ENCODE results near the gene PGAM1.
"Not testable (repeated sequence)": the region's sequence is repeated elsewhere in the genome, so short reads cannot be mapped to it uniquely, and the experiment has no call there.

Gene PGAM1

GRCh38 chr10:97425964-97426775 lies at the start of gene PGAM1:
TSS of gene PGAM1 (plus strand) at chr10:97426191. CDS start at chr10:97426308, 117 bp downstream.
- peak; percentile 95 to 96 for DNase-seq (ENCODE audit: low read depth in 2 of 2)

- DNase-seq (ENCODE audit: low read depth in 2 of 2): no peak
These were observed 49.6 kb upstream of the PGAM1 start for GRCh38 chr10:97376413-97376812.

- no peak for DNase-seq (ENCODE audit: low read depth in 2 of 2)
These were observed 46.8 kb upstream of the PGAM1 start for GRCh38 chr10:97378933-97379921.

- DNase-seq (ENCODE audit: low read depth in 2 of 2): no peak
These were observed 45.5 kb upstream of the PGAM1 start for GRCh38 chr10:97380516-97380915.

- DNase-seq (ENCODE audit: low read depth in 2 of 2): no peak
These were observed 44.4 kb upstream of the PGAM1 start for GRCh38 chr10:97381626-97382025.

- no peak for DNase-seq (ENCODE audit: low read depth in 2 of 2)
These were observed 42.8 kb upstream of the PGAM1 start for GRCh38 chr10:97383159-97383558.

- no peak for DNase-seq (ENCODE audit: low read depth in 2 of 2)
These were observed 41.8 kb upstream of the PGAM1 start for GRCh38 chr10:97384156-97384555.

- DNase-seq (ENCODE audit: low read depth in 2 of 2): no peak
These were observed 41.4 kb upstream of the PGAM1 start for GRCh38 chr10:97384641-97385040.

GRCh38 chr10:97385565-97385964 lies 40.4 kb upstream of the PGAM1 start:
- no peak for DNase-seq (ENCODE audit: low read depth in 2 of 2)

GRCh38 chr10:97388152-97388551 lies 37.8 kb upstream of the PGAM1 start:
- no peak for DNase-seq (ENCODE audit: low read depth in 2 of 2)

- no peak for DNase-seq (ENCODE audit: low read depth in 2 of 2)
These were observed 35.9 kb upstream of the PGAM1 start for GRCh38 chr10:97390091-97390490.

GRCh38 chr10:97393034-97393573 lies 32.9 kb upstream of the PGAM1 start:
- no peak for DNase-seq (ENCODE audit: low read depth in 2 of 2)

- DNase-seq (ENCODE audit: low read depth in 2 of 2): no peak
These were observed 29.9 kb upstream of the PGAM1 start for GRCh38 chr10:97396056-97396455.

GRCh38 chr10:97399843-97400545 lies 26.0 kb upstream of the PGAM1 start:
- no peak for DNase-seq (ENCODE audit: low read depth in 2 of 2)

- peak; percentile 70 to 71 for DNase-seq (ENCODE audit: low read depth in 2 of 2)
These were observed 25.1 kb upstream of the PGAM1 start, which contains the start of gene RRP12 for GRCh38 chr10:97400665-97401454. TSS of gene RRP12 (minus strand) at chr10:97401340. CDS start at chr10:97401231, 109 bp downstream.

GRCh38 chr10:97401455-97401919 lies 24.5 kb upstream of the PGAM1 start:
- DNase-seq (ENCODE audit: low read depth in 2 of 2): no peak

GRCh38 chr10:97404044-97404443 lies 21.9 kb upstream of the PGAM1 start:
- DNase-seq (ENCODE audit: low read depth in 2 of 2): no peak

GRCh38 chr10:97406064-97406463 lies 19.9 kb upstream of the PGAM1 start:
- DNase-seq (ENCODE audit: low read depth in 2 of 2): no peak

GRCh38 chr10:97406483-97406882 lies 19.5 kb upstream of the PGAM1 start:
- not testable (repeated sequence) for DNase-seq (ENCODE audit: low read depth in 2 of 2)

- DNase-seq (ENCODE audit: low read depth in 2 of 2): no peak
These were observed 18.6 kb upstream of the PGAM1 start for GRCh38 chr10:97407211-97407951.
